HL-60/S4 treated with phorbol 12-myristate 13-acetate at 8.2 ng/mL for 4 days and 3 days (cell line): ENCODE data around the gene HSPG2.

Experiments
- in situ Hi-C: fragments of 300-500 bp; cut with MboI; formaldehyde crosslinking; loops from 2 replicates; pipeline ENCODE4 v1.15.0; 2022; ENCODE audit warnings: low sequenced_read_pairs

Gene HSPG2

GRCh38 chr1:21774835-21775549 lies 162.1 kb downstream of the HSPG2 start:
- in situ Hi-C loops = no loop called here

- in situ Hi-C loops = no loop called here
These were observed 163.5 kb downstream of the HSPG2 start for GRCh38 chr1:21773585-21773984.
